CD14-positive monocyte (primary cell): Measurements from ENCODE around the gene EPHA4. TPM values are rescaled to one million over a fixed set of nuclear protein-coding genes. Genes with fewer than 3 reads are reported as not detected.

ENCODE experiments used
- DNase-seq, 3 donors: peaks; one replicate each; pipeline ENCODE4 v3.0.0-alpha.2; 2011 to 2022
- H2AFZ ChIP-seq: 2 replicates; pipeline ENCODE4 v1.6.0; 2012; ENCODE audit warnings: mild to moderate bottlenecking, low read depth, low read length, inconsistent platforms; ENCODE audit not compliant: insufficient read depth, poor library complexity, severe bottlenecking
- H3K27ac ChIP-seq, 2 donors: 1 replicate in 1 of 2; 2 replicates in 1 of 2; pipeline ENCODE4 v1.5.1; 2012 to 2013; ENCODE audit warnings: low read length in 2 of 2, control low read depth in 1 of 2, inconsistent platforms in 1 of 2, low read depth in 1 of 2, mild to moderate bottlenecking in 1 of 2
- H3K27me3 ChIP-seq, 2 donors: one replicate each; pipeline versions ENCODE4 v1.6.0 to v1.6.1; 2011 to 2013; ENCODE audit warnings: low read length in 2 of 2; ENCODE audit not compliant: control insufficient read depth in 2 of 2, insufficient read depth in 2 of 2
- H3K36me3 ChIP-seq, 2 donors: replicated peaks in 1 of 2; 1 replicate in 1 of 2; 2 replicates in 1 of 2; pipeline versions ENCODE4 v1.5.1 to v1.6.1; 2012 to 2013; ENCODE audit warnings: low read length in 2 of 2, control low read depth in 1 of 2, inconsistent platforms in 1 of 2, mild to moderate bottlenecking in 1 of 2; ENCODE audit not compliant: insufficient read depth in 2 of 2, control insufficient read depth in 1 of 2
- H3K4me1 ChIP-seq, 2 donors: 1 replicate in 1 of 2; 2 replicates in 1 of 2; pipeline versions ENCODE4 v1.5.1 to v1.6.1; 2012 to 2013; ENCODE audit warnings: low read length in 2 of 2, control low read depth in 1 of 2, inconsistent platforms in 1 of 2, mild to moderate bottlenecking in 1 of 2, moderate library complexity in 1 of 2; ENCODE audit not compliant: insufficient read depth in 2 of 2, control insufficient read depth in 1 of 2
- H3K4me2 ChIP-seq: replicated peaks from 2 replicates; pipeline ENCODE3; 2012; ENCODE audit warnings: low read length, moderate library complexity, mild to moderate bottlenecking; ENCODE audit not compliant: poor library complexity, severe bottlenecking; ENCODE audit errors: extremely low read depth
- H3K4me3 ChIP-seq, 3 experiments: fragments of 200-600 bp in 1 of 3; sonication (generic) in 1 of 3; replicated peaks in 1 of 3; 1 replicate in 2 of 3; 2 replicates in 1 of 3; pipeline ENCODE4 v1.5.1; 2011 to 2013; ENCODE audit warnings: low read length in 3 of 3, mild to moderate bottlenecking in 3 of 3, control low read depth in 2 of 3, low read depth in 2 of 3, inconsistent platforms in 1 of 3, moderate library complexity in 1 of 3
- H3K79me2 ChIP-seq: 2 replicates; pipeline ENCODE4 v1.6.0; 2012; ENCODE audit warnings: mild to moderate bottlenecking, control low read depth, inconsistent platforms, low read length, moderate library complexity; ENCODE audit not compliant: insufficient read depth
- H3K9ac ChIP-seq: 2 replicates; pipeline ENCODE4 v1.6.0; 2017; ENCODE audit warnings: low read length, mild to moderate bottlenecking; ENCODE audit not compliant: insufficient read depth, poor library complexity, severe bottlenecking
- H3K9me3 ChIP-seq, 2 donors: replicated peaks in 1 of 2; 1 replicate in 1 of 2; 2 replicates in 1 of 2; pipeline versions ENCODE4 v1.5.1 to v1.6.1; 2012 to 2013; ENCODE audit warnings: low read length in 2 of 2, control low read depth in 1 of 2; ENCODE audit not compliant: control insufficient read depth in 1 of 2, insufficient read depth in 1 of 2
- H4K20me1 ChIP-seq: 2 replicates; pipeline ENCODE4 v1.6.0; 2012; ENCODE audit warnings: mild to moderate bottlenecking, low read length, control low read depth, moderate library complexity; ENCODE audit not compliant: insufficient read depth
- H3K27ac Mint-ChIP-seq, 7 donors: one replicate each; pipeline ENCODE4 v1.8.0; 2020; ENCODE audit warnings: mild to moderate bottlenecking in 7 of 7, mixed read lengths in 7 of 7, moderate library complexity in 6 of 7, inconsistent platforms in 2 of 7
- H3K27me3 Mint-ChIP-seq, 3 donors: one replicate each; pipeline ENCODE4 v1.8.0; 2021 to 2022; ENCODE audit warnings: low read depth in 3 of 3, mild to moderate bottlenecking in 3 of 3, mixed read lengths in 3 of 3, moderate library complexity in 3 of 3, inconsistent platforms in 1 of 3
- H3K36me3 Mint-ChIP-seq, 2 donors: one replicate each; pipeline ENCODE4 v1.8.0; 2020; ENCODE audit warnings: mixed read lengths in 2 of 2, inconsistent platforms in 1 of 2, mild to moderate bottlenecking in 1 of 2
- H3K4me1 Mint-ChIP-seq: one replicate; pipeline ENCODE4 v1.8.0; 2020; ENCODE audit warnings: mild to moderate bottlenecking, mixed read lengths
- H3K4me3 Mint-ChIP-seq, 2 donors: one replicate each; pipeline ENCODE4 v1.8.0; 2020; ENCODE audit warnings: mild to moderate bottlenecking in 2 of 2, mixed read lengths in 2 of 2, moderate library complexity in 1 of 2
- H3K9me3 Mint-ChIP-seq, 7 donors: one replicate each; pipeline ENCODE4 v1.8.0; 2020 to 2022; ENCODE audit warnings: mixed read lengths in 7 of 7, mild to moderate bottlenecking in 6 of 7, moderate library complexity in 6 of 7, inconsistent platforms in 2 of 7
- WGBS: methylation state at CpG from one replicate; pipeline ENCODE4 v1.1.5; 2013; ENCODE audit warnings: missing lambda C conversion rate; ENCODE audit not compliant: insufficient coverage; 5-methylcytosine and 5-hydroxymethylcytosine counted together
- intact Hi-C, 2 donors: fragments of 100-400 bp; cut with micrococcal nuclease; formaldehyde crosslinking; loops; one replicate each; pipeline versions ENCODE4 v1.15.0 to v1.15.1; 2023
- polyA plus RNA-seq, 3 donors: library from polyadenylated mRNA; depleted of rRNA in 1 of 3; unstranded in 2 of 3; stranded (reverse) in 1 of 3; fragments of 300-500 nt in 2 of 3; fragments of >200 nt in 1 of 3; fragmentation: Illumina TruSeq in 2 of 3; gene quantifications; 1 replicate in 2 of 3; 2 replicates in 1 of 3; pipeline ENCODE4 v1.2.3, GENCODE V29; 2012 to 2021
- TF ChIP-seq, protein P1 (sequence below): fragments of 200-600 bp; IDR thresholded peaks from one replicate; pipeline ENCODE4 v1.8.0; 2022; ENCODE audit warnings: antibody characterized with exemption, mild to moderate bottlenecking

The EPHA4 gene
- polyA plus RNA-seq, 3 donors = 0.15 to 0.31 TPM; not detected in 1

DNA sequence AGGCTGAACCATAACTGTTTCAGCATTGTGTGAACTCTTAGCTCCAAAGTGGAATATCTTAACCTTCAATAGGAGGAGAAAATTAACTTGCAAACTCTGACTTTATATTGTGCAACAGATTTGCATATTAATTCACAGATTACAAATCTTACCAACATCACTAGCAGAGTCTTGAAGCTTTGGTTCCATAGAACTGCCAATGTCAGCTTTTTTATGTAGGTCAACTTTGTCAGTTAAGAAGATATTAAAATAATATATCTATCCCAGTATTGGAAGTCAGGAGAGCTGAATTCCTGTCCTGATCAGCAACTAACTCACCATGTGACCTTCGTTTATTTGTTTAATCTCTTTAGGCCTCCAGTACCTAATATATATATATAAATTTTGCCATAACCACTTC, 121.8 kb downstream of the EPHA4 start:
- no peaks in the 10 kb centered on the region for H3K4me1 Mint-ChIP-seq
- H3K27ac Mint-ChIP-seq = no peak overlapping the region
- H3K9ac ChIP-seq = no peak overlapping the region
- H3K36me3 Mint-ChIP-seq = no peaks in the 10 kb centered on the region
- H3K27ac ChIP-seq = no peak overlapping the region
- H3K27me3 ChIP-seq = no peaks in the 10 kb centered on the region
- TF ChIP-seq, protein P1, sequence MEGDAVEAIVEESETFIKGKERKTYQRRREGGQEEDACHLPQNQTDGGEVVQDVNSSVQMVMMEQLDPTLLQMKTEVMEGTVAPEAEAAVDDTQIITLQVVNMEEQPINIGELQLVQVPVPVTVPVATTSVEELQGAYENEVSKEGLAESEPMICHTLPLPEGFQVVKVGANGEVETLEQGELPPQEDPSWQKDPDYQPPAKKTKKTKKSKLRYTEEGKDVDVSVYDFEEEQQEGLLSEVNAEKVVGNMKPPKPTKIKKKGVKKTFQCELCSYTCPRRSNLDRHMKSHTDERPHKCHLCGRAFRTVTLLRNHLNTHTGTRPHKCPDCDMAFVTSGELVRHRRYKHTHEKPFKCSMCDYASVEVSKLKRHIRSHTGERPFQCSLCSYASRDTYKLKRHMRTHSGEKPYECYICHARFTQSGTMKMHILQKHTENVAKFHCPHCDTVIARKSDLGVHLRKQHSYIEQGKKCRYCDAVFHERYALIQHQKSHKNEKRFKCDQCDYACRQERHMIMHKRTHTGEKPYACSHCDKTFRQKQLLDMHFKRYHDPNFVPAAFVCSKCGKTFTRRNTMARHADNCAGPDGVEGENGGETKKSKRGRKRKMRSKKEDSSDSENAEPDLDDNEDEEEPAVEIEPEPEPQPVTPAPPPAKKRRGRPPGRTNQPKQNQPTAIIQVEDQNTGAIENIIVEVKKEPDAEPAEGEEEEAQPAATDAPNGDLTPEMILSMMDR = no peak
- H3K4me1 ChIP-seq = no peaks in the 10 kb centered on the region
- no peaks in the 10 kb centered on the region for H3K9me3 Mint-ChIP-seq
- no peaks in the 10 kb centered on the region for H3K27me3 Mint-ChIP-seq
- no peak overlapping the region for H3K4me2 ChIP-seq
- no peak overlapping the region for H3K4me3 ChIP-seq
- H4K20me1 ChIP-seq = no peaks in the 10 kb centered on the region
- intact Hi-C loops = no loop called here
- H3K79me2 ChIP-seq = no peaks in the 10 kb centered on the region
- H3K9me3 ChIP-seq = no peaks in the 10 kb centered on the region
- H3K36me3 ChIP-seq = no peaks in the 10 kb centered on the region
- no peak for DNase-seq
- no CpG with 5 or more reads among the region's 1 CpG for WGBS
- no peak overlapping the region for H3K4me3 Mint-ChIP-seq
- no peak overlapping the region for H2AFZ ChIP-seq

DNA sequence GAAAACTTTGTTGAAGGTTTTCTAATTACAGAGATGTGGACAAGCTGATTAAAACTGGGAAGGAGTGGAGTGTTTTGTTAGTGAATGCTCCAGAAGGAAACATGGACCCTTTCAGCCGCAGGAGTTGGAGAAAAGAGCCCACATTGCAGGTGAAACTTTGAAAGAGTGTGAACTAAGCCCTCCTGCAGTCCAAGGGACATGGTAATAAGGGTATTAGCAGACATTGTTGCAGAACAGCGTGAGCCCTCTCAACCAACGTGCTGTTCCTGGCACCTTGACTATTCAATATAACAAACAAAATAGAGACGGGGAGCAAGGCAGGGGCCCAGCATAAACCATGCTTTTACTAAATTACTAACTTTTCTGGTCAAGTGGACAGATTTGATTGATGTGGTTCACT, 122.7 kb downstream of the EPHA4 start:
- no peak overlapping the region for H3K27ac Mint-ChIP-seq
- TF ChIP-seq, protein P1 = no peak

More for the DNA sequence above, 122.7 kb downstream of the EPHA4 start:
- no peak overlapping the region for H3K4me2 ChIP-seq
- no peak overlapping the region for H3K27ac ChIP-seq
- Mint-ChIP-seq H3K36me3 (no peaks in the 10 kb centered on the region), H3K4me1 (no peaks in the 10 kb centered on the region), H3K27me3 (no peaks in the 10 kb centered on the region), H3K4me3 (no peak overlapping the region), H3K9me3 (no peaks in the 10 kb centered on the region)
- no peaks in the 10 kb centered on the region for H3K9me3 ChIP-seq
- H3K79me2 ChIP-seq = no peaks in the 10 kb centered on the region
- no peak overlapping the region for H2AFZ ChIP-seq
- no peak overlapping the region for H3K9ac ChIP-seq
- H3K36me3 ChIP-seq = no peaks in the 10 kb centered on the region
- 75% methylated on average over 1 of the region's 4 CpGs for WGBS
- no peaks in the 10 kb centered on the region for H4K20me1 ChIP-seq
- H3K4me3 ChIP-seq = no peak overlapping the region
- H3K4me1 ChIP-seq = no peaks in the 10 kb centered on the region
- intact Hi-C loops = no loop called here
- no peaks in the 10 kb centered on the region for H3K27me3 ChIP-seq
- DNase-seq = no peak
